ENCODE measurements around the gene TNNT1.

GRCh38 chr19:55169136-55169535 is 20.1 kb upstream of the TNNT1 start:
- TF ChIP-seq L3MBTL2 (conservative IDR thresholded peaks at IDR 0.05) (no peak), CTBP1 (IDR thresholded peaks at IDR 0.05; ENCODE audit: borderline replicate concordance) (no peak), SP1 (IDR thresholded peaks at IDR 0.05) (no peak), FOXA1 (IDR thresholded peaks at IDR 0.05) (no peak), FOXK2 (IDR thresholded peaks at IDR 0.05) (no peak), PKNOX1 (IDR thresholded peaks at IDR 0.05) (no peak), FOXM1 (IDR thresholded peaks at IDR 0.05; ENCODE audit: borderline replicate concordance) (no peak), ELF4 (IDR thresholded peaks at IDR 0.05) (no peak), SUZ12 (IDR thresholded peaks at IDR 0.05) (no peak), TARDBP (IDR thresholded peaks at IDR 0.05) (no peak), HDGF (IDR thresholded peaks at IDR 0.05; ENCODE audit: borderline replicate concordance) (no peak), ARNT (IDR thresholded peaks at IDR 0.05) (no peak)
